ENCODE data around the gene MYZAP. TPM values are rescaled to one million over a fixed set of nuclear protein-coding genes. Genes with fewer than 3 reads are reported as not detected.

The MYZAP gene
- polyA plus RNA-seq, 1 experiment, result not detected

GRCh38 chr15:57547243-57547755 is 44.4 kb upstream of the MYZAP start:
- POLR2A ChIA-PET, result interaction anchor here (0.7 kb wide), 1 partner anchor 136 kb away, joined by 5 read pairs; no protein-coding TSS in a partner anchor
- Histone ChIP-seq H3K4me3 (ENCODE audit: low read depth, low read length) (no peak overlapping the region), H3K9me3 (ENCODE audit: control insufficient read depth, insufficient read depth, low read length) (no peaks in the 10 kb centered on the region), H3K27me3 (ENCODE audit: control insufficient read depth, insufficient read depth, low read length) (peaks cover 13% of the 10 kb centered on the region), H3K27ac (ENCODE audit: low read depth, low read length) (no peak overlapping the region)
- CTCF ChIA-PET, result interaction anchor here (1.4 to 8.1 kb wide), 2 partner anchors 13 to 205 kb away, joined by 9 to 184 read pairs; no protein-coding TSS in a partner anchor
- DNase-seq (ENCODE audit: low read depth, low spot score), result no peak
- TF ChIP-seq CTCF (IDR thresholded peaks at IDR 0.05; ENCODE audit: low read depth, low read length), result no peak

- CTCF ChIA-PET, result interaction anchor here (1.4 kb wide), 1 partner anchor 12 kb away, joined by 9 read pairs; no protein-coding TSS in a partner anchor
Measured at GRCh38 chr15:57548351-57548750, 43.4 kb upstream of the MYZAP start.

GRCh38 chr15:57548835-57549234 is 42.9 kb upstream of the MYZAP start:
- CTCF ChIA-PET, result interaction anchor here (0.6 kb wide), 1 partner anchor 11 kb away, joined by 3 read pairs; no protein-coding TSS in a partner anchor

More at GRCh38 chr15:57548351-57548750, 43.4 kb upstream of the MYZAP start:
- no peak for DNase-seq (ENCODE audit: low read depth, low spot score)
- peaks cover 12% of the 10 kb centered on the region for H3K27me3 ChIP-seq (ENCODE audit: control insufficient read depth, insufficient read depth, low read length)
- no peaks in the 10 kb centered on the region for H3K9me3 ChIP-seq (ENCODE audit: control insufficient read depth, insufficient read depth, low read length)
- POLR2A ChIA-PET, result no interaction called here
- H3K27ac ChIP-seq (ENCODE audit: low read depth, low read length), result no peak overlapping the region
- TF ChIP-seq CTCF (IDR thresholded peaks at IDR 0.05; ENCODE audit: low read depth, low read length), result no peak
- no peak overlapping the region for H3K4me3 ChIP-seq (ENCODE audit: low read depth, low read length)

GRCh38 chr15:57549935-57550334 is 41.8 kb upstream of the MYZAP start:
- CTCF ChIA-PET, result interaction anchor here (3.6 kb wide), 1 partner anchor 8 kb away, joined by 38 read pairs; no protein-coding TSS in a partner anchor
- H3K27ac ChIP-seq (ENCODE audit: low read depth, low read length), result no peak overlapping the region
- DNase-seq (ENCODE audit: low read depth, low spot score), result no peak
- POLR2A ChIA-PET, result no interaction called here
- H3K4me3 ChIP-seq (ENCODE audit: low read depth, low read length), result no peak overlapping the region
- TF ChIP-seq CTCF (IDR thresholded peaks at IDR 0.05; ENCODE audit: low read depth, low read length), result no peak
- H3K27me3 ChIP-seq (ENCODE audit: control insufficient read depth, insufficient read depth, low read length), result no peaks in the 10 kb centered on the region
- no peaks in the 10 kb centered on the region for H3K9me3 ChIP-seq (ENCODE audit: control insufficient read depth, insufficient read depth, low read length)

More at GRCh38 chr15:57548835-57549234, 42.9 kb upstream of the MYZAP start:
- Histone ChIP-seq H3K9me3 (ENCODE audit: control insufficient read depth, insufficient read depth, low read length) (no peaks in the 10 kb centered on the region), H3K4me3 (ENCODE audit: low read depth, low read length) (no peak overlapping the region), H3K27me3 (ENCODE audit: control insufficient read depth, insufficient read depth, low read length) (peaks cover 7% of the 10 kb centered on the region), H3K27ac (ENCODE audit: low read depth, low read length) (no peak overlapping the region)
- POLR2A ChIA-PET, result no interaction called here
- no peak for TF ChIP-seq CTCF (IDR thresholded peaks at IDR 0.05; ENCODE audit: low read depth, low read length)
- no peak for DNase-seq (ENCODE audit: low read depth, low spot score)

GRCh38 chr15:57550640-57551039 is 41.1 kb upstream of the MYZAP start:
- ChIA-PET POLR2A (no interaction called here), CTCF (interaction anchor here (1.1 to 3.6 kb wide), 3 partner anchors 9 to 11 kb away, joined by 3 to 38 read pairs (median 12); no protein-coding TSS in a partner anchor)
- H3K4me3 ChIP-seq (ENCODE audit: low read depth, low read length), result no peak overlapping the region

More at GRCh38 chr15:57550640-57551039, 41.1 kb upstream of the MYZAP start:
- no peak for DNase-seq (ENCODE audit: low read depth, low spot score)
- TF ChIP-seq CTCF (IDR thresholded peaks at IDR 0.05; ENCODE audit: low read depth, low read length), result no peak
- no peak overlapping the region for H3K27ac ChIP-seq (ENCODE audit: low read depth, low read length)
- no peaks in the 10 kb centered on the region for H3K27me3 ChIP-seq (ENCODE audit: control insufficient read depth, insufficient read depth, low read length)
- no peaks in the 10 kb centered on the region for H3K9me3 ChIP-seq (ENCODE audit: control insufficient read depth, insufficient read depth, low read length)

Measured in AG04450 (cell line).